Caco-2 (cell line): Measurements from ENCODE around the gene FIZ1. TPM values are rescaled to one million over a fixed set of nuclear protein-coding genes. Genes with fewer than 3 reads are reported as not detected.
A peak's percentile ranks its signal among the peaks of the same experiment; 100 is the strongest.

ENCODE experiments used
- BruUV-seq: library from RNA; stranded (reverse); fragments of 400-500 nt; replicated peaks from 2 replicates; lab custom pipeline; 2021; lab: Mats Ljungman, UMichigan
- CTCF ChIA-PET: fragments of 300-600 bp; sonication (Branson Sonifier 250); formaldehyde crosslinking; loops from one replicate; lab custom pipeline; 2022; ENCODE audit warnings: antibody characterized with exemption; lab: Charles Lee
- POLR2A ChIA-PET: fragments of 300-600 bp; sonication (Branson Sonifier 250); formaldehyde crosslinking; loops from one replicate; lab custom pipeline; 2022; ENCODE audit warnings: antibody characterized with exemption; lab: Charles Lee
- DNase-seq, 2 experiments: peaks; one replicate each; pipeline versions ENCODE4 v3.0.0 to v3.0.0-alpha.2; 2020 to 2022
- H3K27me3 ChIP-seq: replicated peaks from 2 replicates; pipeline ENCODE4 v1.6.0; 2011; ENCODE audit warnings: low read length; ENCODE audit not compliant: control insufficient read depth, insufficient read depth
- H3K36me3 ChIP-seq: 2 replicates; pipeline ENCODE4 v1.5.1; 2011; ENCODE audit warnings: low read length; ENCODE audit not compliant: control insufficient read depth, insufficient read depth
- H3K4me1 ChIP-seq: fragments of 250-450 bp; sonication (Bioruptor Pico); 2 replicates; pipeline ENCODE4 v1.5.1; 2020; ENCODE audit warnings: mild to moderate bottlenecking
- H3K4me3 ChIP-seq: 2 replicates; pipeline ENCODE4 v1.5.1; 2011; ENCODE audit warnings: low read depth, mild to moderate bottlenecking, control low read depth, low read length
- H3K9me3 ChIP-seq: fragments of 250-450 bp; sonication (Bioruptor Pico); 2 replicates; pipeline ENCODE4 v1.5.1; 2020; ENCODE audit warnings: mild to moderate bottlenecking, moderate library complexity
- H3K27ac Mint-ChIP-seq: one replicate; pipeline ENCODE4 v1.8.0; 2022; ENCODE audit warnings: mixed read lengths; ENCODE audit not compliant: unreplicated experiment
- H3K27me3 Mint-ChIP-seq: one replicate; pipeline ENCODE4 v1.8.0; 2022; ENCODE audit warnings: mixed read lengths; ENCODE audit not compliant: insufficient read depth, unreplicated experiment
- H3K36me3 Mint-ChIP-seq: one replicate; pipeline ENCODE4 v1.8.0; 2022; ENCODE audit warnings: mild to moderate bottlenecking, mixed read lengths; ENCODE audit not compliant: insufficient read depth, unreplicated experiment
- H3K4me1 Mint-ChIP-seq: one replicate; pipeline ENCODE4 v1.8.0; 2022; ENCODE audit warnings: low read depth, mixed read lengths; ENCODE audit not compliant: unreplicated experiment
- H3K4me3 Mint-ChIP-seq: one replicate; pipeline ENCODE4 v1.8.0; 2022; ENCODE audit warnings: mild to moderate bottlenecking, moderate library complexity, mixed read lengths; ENCODE audit not compliant: unreplicated experiment
- H3K9me3 Mint-ChIP-seq: one replicate; pipeline ENCODE4 v1.8.0; 2022; ENCODE audit warnings: mixed read lengths; ENCODE audit not compliant: unreplicated experiment
- CTCF ChIP-seq, 2 experiments: fragments of 200-600 bp in 1 of 2; IDR thresholded peaks; 1 replicate in 1 of 2; 2 replicates in 1 of 2; pipeline versions ENCODE4 v1.5.1 to v1.8.0; 2011 to 2022; ENCODE audit warnings: antibody characterized with exemption in 1 of 2, control low read depth in 1 of 2, inconsistent platforms in 1 of 2, low read depth in 1 of 2, low read length in 1 of 2, mild to moderate bottlenecking in 1 of 2, moderate library complexity in 1 of 2; ENCODE audit not compliant: insufficient read depth in 1 of 2, severe bottlenecking in 1 of 2, unreplicated experiment in 1 of 2
- intact Hi-C: fragments of 100-400 bp; cut with micrococcal nuclease; formaldehyde crosslinking; loops from one replicate; pipeline ENCODE4 v1.10.0; 2022; ENCODE audit not compliant: unreplicated experiment
- total RNA-seq: library from RNA; stranded (reverse); gene quantifications from 2 replicates; pipeline ENCODE4 v1.2.3, GENCODE V29; 2022

Gene FIZ1
- total RNA-seq, 1 experiment from 2014 or later, result 27.2 TPM

- H3K27ac Mint-ChIP-seq, result peak overlapping the region; percentile 97
- Histone ChIP-seq H3K9me3 (no peaks in the 10 kb centered on the region), H3K4me1 (peaks cover 7% of the 10 kb centered on the region), H3K36me3 (0 out of 2 replicates have a peak, but pooled peaks cover 2% of the 10 kb centered on the region), H3K27me3 (no peaks in the 10 kb centered on the region), H3K4me3 (no peak overlapping the region)
- no peak for TF ChIP-seq CTCF (IDR thresholded peaks at IDR 0.05; ENCODE audit: insufficient read depth in 1 of 2, low read depth in 1 of 2, low read length in 1 of 2, severe bottlenecking in 1 of 2, unreplicated experiment in 1 of 2)
- ChIA-PET POLR2A (interaction anchor here (0.7 to 1.3 kb wide), 3 partner anchors 9 to 295 kb away, joined by 5 to 12 read pairs (median 9); partner anchors contain the start of gene ZNF581), CTCF (interaction anchor here (0.8 to 2.0 kb wide), 4 partner anchors 9 to 531 kb away, joined by 3 to 14 read pairs (median 9); partner anchors contain the start of genes U2AF2 and ZNF581)
- intact Hi-C loops, result loop anchor here (2.0 to 10.0 kb wide), 3 partner anchors 53 to 249 kb away; partner anchors contain the start of genes RPL28, TMEM238 and ZNF579
- H3K4me1 Mint-ChIP-seq, result peaks cover 31% of the 10 kb centered on the region
- no TSS peak for BruUV-seq
- H3K9me3 Mint-ChIP-seq, result no peaks in the 10 kb centered on the region
- no peaks in the 10 kb centered on the region for H3K27me3 Mint-ChIP-seq
- no peak for DNase-seq
- H3K36me3 Mint-ChIP-seq, result peaks cover 52% of the 10 kb centered on the region
- no peak overlapping the region for H3K4me3 Mint-ChIP-seq
These were observed 34.5 kb upstream of the FIZ1 start for GRCh38 chr19:55633861-55634260.

GRCh38 chr19:55632463-55632834 is 33.1 kb upstream of the FIZ1 start:
- peaks cover 7% of the 10 kb centered on the region for H3K4me1 ChIP-seq
- DNase-seq, result peak; percentile 93
- no peaks in the 10 kb centered on the region for H3K9me3 Mint-ChIP-seq
- H3K27me3 Mint-ChIP-seq, result no peaks in the 10 kb centered on the region
- peak; percentile 88 for TF ChIP-seq CTCF (IDR thresholded peaks at IDR 0.05; ENCODE audit: insufficient read depth in 1 of 2, low read depth in 1 of 2, low read length in 1 of 2, severe bottlenecking in 1 of 2, unreplicated experiment in 1 of 2)
- no TSS peak for BruUV-seq
- no peaks in the 10 kb centered on the region for H3K36me3 ChIP-seq
- intact Hi-C loops, result loop anchor here (1.0 to 10.0 kb wide), 3 partner anchors 8 to 248 kb away; partner anchors contain the start of genes RPL28 and TMEM238
- H3K36me3 Mint-ChIP-seq, result peaks cover 41% of the 10 kb centered on the region
- peak overlapping the region; percentile 3 for H3K27ac Mint-ChIP-seq
- H3K4me3 ChIP-seq, result no peak overlapping the region
- ChIA-PET CTCF (interaction anchor here (0.5 to 2.3 kb wide), 24 partner anchors 8 to 1084 kb away, joined by 3 to 18 read pairs (median 5); partner anchors contain the start of genes FIZ1, HSPBP1, ISOC2 and PTPRH), POLR2A (interaction anchor here (0.5 to 1.7 kb wide), 6 partner anchors 8 to 156 kb away, joined by 3 to 12 read pairs (median 4); partner anchors contain the start of genes FIZ1 and ZNF784)
- H3K27me3 ChIP-seq, result no peaks in the 10 kb centered on the region
- H3K4me1 Mint-ChIP-seq, result peaks cover 30% of the 10 kb centered on the region
- peak overlapping the region; percentile 30 for H3K4me3 Mint-ChIP-seq
- H3K9me3 ChIP-seq, result no peaks in the 10 kb centered on the region

GRCh38 chr19:55626350-55626749 is 27.0 kb upstream of the FIZ1 start:
- intact Hi-C loops, result no loop called here
- Histone ChIP-seq H3K27me3 (no peaks in the 10 kb centered on the region), H3K36me3 (no peaks in the 10 kb centered on the region), H3K4me1 (no peaks in the 10 kb centered on the region), H3K9me3 (0 out of 2 replicates have a peak, but pooled peaks cover 6% of the 10 kb centered on the region), H3K4me3 (no peak overlapping the region)
- Mint-ChIP-seq H3K36me3 (peaks cover 21% of the 10 kb centered on the region), H3K4me1 (peaks cover 7% of the 10 kb centered on the region), H3K9me3 (no peaks in the 10 kb centered on the region), H3K4me3 (no peak overlapping the region), H3K27me3 (no peaks in the 10 kb centered on the region), H3K27ac (no peak overlapping the region)
- DNase-seq, result no peak
- BruUV-seq, result no TSS peak
- POLR2A ChIA-PET, result interaction anchor here (0.7 to 1.1 kb wide), 2 partner anchors 27 to 191 kb away, joined by 3 to 6 read pairs; partner anchors contain the start of gene FIZ1
- TF ChIP-seq CTCF (IDR thresholded peaks at IDR 0.05; ENCODE audit: insufficient read depth in 1 of 2, low read depth in 1 of 2, low read length in 1 of 2, severe bottlenecking in 1 of 2, unreplicated experiment in 1 of 2), result no peak
- CTCF ChIA-PET, result interaction anchor here (0.6 to 1.5 kb wide), 2 partner anchors 122 to 136 kb away, joined by 6 to 10 read pairs; no protein-coding TSS in a partner anchor
